ENCODE results near the gene MDH1. TPM values are rescaled to one million over a fixed set of nuclear protein-coding genes. Genes with fewer than 3 reads are reported as not detected.
"Not testable (repeated sequence)": the region's sequence is repeated elsewhere in the genome, so short reads cannot be mapped to it uniquely, and the experiment has no call there.

Gene MDH1
- total RNA-seq, 2 donors from 2014 or later: 895 to 1,092 TPM

- no peak for DNase-seq
- no peak for ATAC-seq
Measured at GRCh38 chr2:63619328-63619727, 30.6 kb downstream of the MDH1 start.

GRCh38 chr2:63622751-63623150 is 34.0 kb downstream of the MDH1 start:
- intact Hi-C loops (cut with DNase I): no loop called here
- ATAC-seq (no peak), DNase-seq (no peak)

More at GRCh38 chr2:63619328-63619727, 30.6 kb downstream of the MDH1 start:
- intact Hi-C loops (cut with DNase I): no loop called here

GRCh38 chr2:63623763-63624162 is 35.0 kb downstream of the MDH1 start:
- DNase-seq; ATAC-seq; intact Hi-C loops (cut with DNase I): not testable (repeated sequence)

- no peak for DNase-seq
- ATAC-seq: no peak
- intact Hi-C loops (cut with DNase I): no loop called here
Measured at GRCh38 chr2:63627866-63628265, 39.1 kb downstream of the MDH1 start.

GRCh38 chr2:63628403-63628942 is 39.7 kb downstream of the MDH1 start:
- intact Hi-C loops (cut with DNase I): no loop called here
- ATAC-seq: no peak
- no peak for DNase-seq

GRCh38 chr2:63631501-63631900 is 42.7 kb downstream of the MDH1 start:
- DNase-seq (no peak), ATAC-seq (no peak)
- intact Hi-C loops (cut with DNase I): no loop called here

GRCh38 chr2:63632382-63632781 is 43.6 kb downstream of the MDH1 start:
- intact Hi-C loops (cut with DNase I): no loop called here
- DNase-seq (no peak), ATAC-seq (no peak)

GRCh38 chr2:63639344-63639743 is 50.6 kb downstream of the MDH1 start:
- intact Hi-C loops (cut with DNase I): no loop called here
- ATAC-seq (no peak), DNase-seq (no peak)

GRCh38 chr2:63642946-63643345 is 54.2 kb downstream of the MDH1 start:
- intact Hi-C loops (cut with DNase I): no loop called here
- no peak for DNase-seq
- no peak for ATAC-seq

GRCh38 chr2:63643486-63643885 is 54.7 kb downstream of the MDH1 start:
- ATAC-seq (no peak), DNase-seq (no peak)
- intact Hi-C loops (cut with DNase I): no loop called here

GRCh38 chr2:63648632-63649031 is 59.9 kb downstream of the MDH1 start:
- ATAC-seq (no peak), DNase-seq (no peak)
- intact Hi-C loops (cut with DNase I): no loop called here

GRCh38 chr2:63649829-63650228 is 61.1 kb downstream of the MDH1 start:
- ATAC-seq (peak in 1 of 2 donors; percentile 74), DNase-seq (no peak)
- intact Hi-C loops (cut with DNase I): no loop called here

GRCh38 chr2:63650756-63651155 is 62.0 kb downstream of the MDH1 start:
- DNase-seq: no peak
- intact Hi-C loops (cut with DNase I): no loop called here
- no peak for ATAC-seq

- DNase-seq: no peak
Measured at GRCh38 chr2:63651356-63651755, 62.6 kb downstream of the MDH1 start.

GRCh38 chr2:63651861-63652651 is 63.3 kb downstream of the MDH1 start:
- no peak for ATAC-seq
- intact Hi-C loops (cut with DNase I): no loop called here
- no peak for DNase-seq

More at GRCh38 chr2:63651356-63651755, 62.6 kb downstream of the MDH1 start:
- ATAC-seq: no peak
- intact Hi-C loops (cut with DNase I): no loop called here

GRCh38 chr2:63652652-63652985 is 63.9 kb downstream of the MDH1 start:
- ATAC-seq (no peak), DNase-seq (no peak)
- intact Hi-C loops (cut with DNase I): no loop called here

GRCh38 chr2:63654959-63655358 is 66.2 kb downstream of the MDH1 start:
- intact Hi-C loops (cut with DNase I): no loop called here
- ATAC-seq: no peak
- DNase-seq: no peak
